AG04449 (cell line): ENCODE measurements around the gene CRY2.

Experiments used
- CTCF ChIA-PET: fragments of 350-600 bp; formaldehyde crosslinking; extraction: SDS; loops from one replicate; lab custom pipeline; 2021; ENCODE audit warnings: antibody characterized with exemption; lab: Yijun Ruan, JAX
- POLR2A ChIA-PET: fragments of 400-600, 350-600 bp; formaldehyde crosslinking; extraction: SDS; loops from one replicate; lab custom pipeline; 2020; ENCODE audit warnings: antibody characterized with exemption, inconsistent platforms; lab: Yijun Ruan, JAX
- DNase-seq: peaks from one replicate; pipeline ENCODE4 v3.0.0-alpha.2; 2010; ENCODE audit warnings: low read depth, low spot score
- H3K4me3 ChIP-seq: 2 replicates; pipeline ENCODE4 v1.5.1; 2011; ENCODE audit warnings: low read depth, mild to moderate bottlenecking, control low read depth, low read length
- TF ChIP-seq, protein P1 (sequence below): IDR thresholded peaks from one replicate; pipeline ENCODE4 v1.5.1; 2011; ENCODE audit warnings: mild to moderate bottlenecking, moderate library complexity, low read length, control low read depth, inconsistent platforms; ENCODE audit not compliant: insufficient read depth; ENCODE audit errors: missing control alignments

CRY2 gene

DNA sequence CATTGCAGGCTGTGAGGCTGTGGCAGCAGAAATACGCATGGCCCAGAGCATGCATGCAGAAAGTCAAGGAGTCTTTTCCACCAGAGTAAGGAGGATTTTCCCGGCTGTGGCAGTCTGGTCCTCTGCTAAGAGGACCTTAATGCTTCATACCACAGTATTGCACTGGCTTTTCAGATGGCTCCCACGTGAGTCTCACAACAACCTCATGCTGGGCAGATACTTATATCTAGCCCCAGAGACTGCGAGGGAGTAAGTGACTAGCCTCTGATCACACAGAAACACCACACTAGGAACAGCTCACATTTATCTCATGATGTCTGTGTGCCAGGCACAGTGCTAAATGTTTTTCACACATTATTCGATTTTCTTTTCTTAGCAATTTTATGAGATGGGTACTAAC lies 8.0 kb downstream of the CRY2 start:
- POLR2A ChIA-PET = interaction anchor here (1.6 kb wide), 1 partner anchor 8 kb away, joined by 6 read pairs; the partner anchor contains the start of gene CRY2
- TF ChIP-seq, protein P1, sequence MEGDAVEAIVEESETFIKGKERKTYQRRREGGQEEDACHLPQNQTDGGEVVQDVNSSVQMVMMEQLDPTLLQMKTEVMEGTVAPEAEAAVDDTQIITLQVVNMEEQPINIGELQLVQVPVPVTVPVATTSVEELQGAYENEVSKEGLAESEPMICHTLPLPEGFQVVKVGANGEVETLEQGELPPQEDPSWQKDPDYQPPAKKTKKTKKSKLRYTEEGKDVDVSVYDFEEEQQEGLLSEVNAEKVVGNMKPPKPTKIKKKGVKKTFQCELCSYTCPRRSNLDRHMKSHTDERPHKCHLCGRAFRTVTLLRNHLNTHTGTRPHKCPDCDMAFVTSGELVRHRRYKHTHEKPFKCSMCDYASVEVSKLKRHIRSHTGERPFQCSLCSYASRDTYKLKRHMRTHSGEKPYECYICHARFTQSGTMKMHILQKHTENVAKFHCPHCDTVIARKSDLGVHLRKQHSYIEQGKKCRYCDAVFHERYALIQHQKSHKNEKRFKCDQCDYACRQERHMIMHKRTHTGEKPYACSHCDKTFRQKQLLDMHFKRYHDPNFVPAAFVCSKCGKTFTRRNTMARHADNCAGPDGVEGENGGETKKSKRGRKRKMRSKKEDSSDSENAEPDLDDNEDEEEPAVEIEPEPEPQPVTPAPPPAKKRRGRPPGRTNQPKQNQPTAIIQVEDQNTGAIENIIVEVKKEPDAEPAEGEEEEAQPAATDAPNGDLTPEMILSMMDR = no peak
- CTCF ChIA-PET = interaction anchor here (0.7 to 10.1 kb wide), 3 partner anchors 10 to 151 kb away, joined by 4 to 133 read pairs (median 5); no protein-coding TSS in a partner anchor

DNA sequence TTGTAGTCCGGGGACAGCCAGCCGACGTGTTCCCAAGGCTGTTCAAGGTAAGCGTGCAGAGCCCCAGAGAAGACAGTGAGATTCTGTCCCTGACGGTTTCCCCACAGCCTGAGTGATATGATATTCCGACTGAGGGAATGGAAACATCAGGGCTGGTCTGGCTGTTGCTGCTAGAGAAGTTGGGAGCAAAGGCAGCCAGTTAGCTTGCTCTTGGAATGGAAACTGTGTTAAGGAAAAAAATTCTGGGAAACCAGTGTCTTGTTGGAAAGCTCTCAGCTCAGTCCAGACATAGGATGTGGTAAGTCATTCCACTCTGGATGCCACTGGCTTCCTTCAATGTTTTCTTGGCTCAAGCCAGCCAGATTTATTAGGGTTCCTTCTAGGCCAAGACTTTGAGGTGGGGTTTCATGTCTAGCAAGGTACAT lies 8.8 kb downstream of the CRY2 start:
- TF ChIP-seq, protein P1 = no peak
- peak; percentile 63 for DNase-seq
- ChIA-PET CTCF (interaction anchor here (1.0 to 10.1 kb wide), 4 partner anchors 9 to 17 kb away, joined by 3 to 133 read pairs (median 4); no protein-coding TSS in a partner anchor), POLR2A (interaction anchor here (1.6 kb wide), 1 partner anchor 9 kb away, joined by 6 read pairs; the partner anchor contains the start of gene CRY2)
- no peak overlapping the region for H3K4me3 ChIP-seq

More for the DNA sequence above, 8.0 kb downstream of the CRY2 start:
- no peak for DNase-seq
- H3K4me3 ChIP-seq = no peak overlapping the region

DNA sequence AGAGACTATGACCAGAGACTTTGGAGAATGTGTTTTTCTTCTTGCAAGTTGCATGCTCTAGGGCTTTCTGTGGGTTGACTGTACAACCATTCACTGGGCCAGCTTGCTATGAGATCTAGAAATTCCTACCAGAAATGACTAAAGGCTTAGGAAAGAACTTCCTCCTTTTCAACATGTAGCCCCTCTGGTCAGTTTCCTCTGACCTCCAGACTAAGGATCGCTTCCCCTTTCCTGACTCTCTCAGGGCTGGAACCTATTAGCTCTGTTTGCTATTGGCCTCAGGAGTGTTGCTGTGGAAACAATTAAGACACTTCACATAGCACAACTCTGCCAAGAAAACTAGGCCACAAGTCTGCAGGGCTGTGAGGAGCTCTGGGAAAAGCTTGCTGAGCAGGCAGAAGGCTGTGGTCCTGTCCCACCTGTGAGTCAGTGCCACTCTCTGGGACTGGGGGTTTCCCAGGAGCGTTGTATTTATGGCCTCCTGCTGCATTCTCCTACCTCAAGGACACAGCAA lies 10.7 kb downstream of the CRY2 start:
- peak; percentile 89 for DNase-seq
- TF ChIP-seq, protein P1 = no peak
- CTCF ChIA-PET = interaction anchor here (0.6 to 10.1 kb wide), 5 partner anchors 10 to 107 kb away, joined by 3 to 133 read pairs (median 16); partner anchors contain the start of gene CRY2
- POLR2A ChIA-PET = interaction anchor here (0.6 to 1.5 kb wide), 4 partner anchors 11 to 1370 kb away, joined by 3 to 8 read pairs (median 3); partner anchors contain the start of gene CRY2
- no peak overlapping the region for H3K4me3 ChIP-seq

DNA sequence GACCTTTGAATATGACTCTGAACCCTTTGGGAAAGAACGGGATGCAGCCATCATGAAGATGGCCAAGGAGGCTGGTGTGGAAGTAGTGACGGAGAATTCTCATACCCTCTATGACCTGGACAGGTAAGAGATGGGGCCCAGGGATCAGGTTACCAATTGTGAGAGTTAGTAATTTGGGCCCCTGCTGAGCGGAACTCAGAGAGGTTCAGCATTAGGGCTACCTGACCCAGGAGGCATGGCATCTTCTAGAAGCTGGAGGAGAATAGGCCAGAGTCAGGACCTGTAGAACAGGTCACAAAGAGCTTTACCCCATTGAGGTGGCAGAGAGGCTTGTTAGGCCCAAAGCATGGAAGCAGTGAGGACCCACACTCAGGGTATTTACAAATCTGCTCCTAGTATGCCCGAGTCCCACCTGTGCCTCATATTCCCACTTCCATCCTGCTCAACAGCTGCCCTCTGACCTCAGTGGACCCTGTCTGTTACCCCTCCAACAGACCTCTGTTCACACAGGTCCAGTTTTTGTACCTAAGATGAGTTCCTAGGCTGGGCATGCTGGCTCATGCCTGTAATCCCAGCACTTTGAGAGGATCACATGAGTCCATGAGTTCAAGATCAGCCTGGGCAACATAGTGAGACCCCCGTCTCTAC lies 11.6 kb downstream of the CRY2 start:
- no peak for DNase-seq
- ChIA-PET POLR2A (interaction anchor here (0.6 to 1.8 kb wide), 5 partner anchors 12 to 55 kb away, joined by 3 to 10 read pairs (median 5); partner anchors contain the start of gene CRY2), CTCF (interaction anchor here (0.6 to 10.1 kb wide), 9 partner anchors 9 to 381 kb away, joined by 3 to 133 read pairs (median 3); partner anchors contain the start of genes CRY2 and PEX16)
- H3K4me3 ChIP-seq = no peak overlapping the region
- TF ChIP-seq, protein P1 = no peak

DNA sequence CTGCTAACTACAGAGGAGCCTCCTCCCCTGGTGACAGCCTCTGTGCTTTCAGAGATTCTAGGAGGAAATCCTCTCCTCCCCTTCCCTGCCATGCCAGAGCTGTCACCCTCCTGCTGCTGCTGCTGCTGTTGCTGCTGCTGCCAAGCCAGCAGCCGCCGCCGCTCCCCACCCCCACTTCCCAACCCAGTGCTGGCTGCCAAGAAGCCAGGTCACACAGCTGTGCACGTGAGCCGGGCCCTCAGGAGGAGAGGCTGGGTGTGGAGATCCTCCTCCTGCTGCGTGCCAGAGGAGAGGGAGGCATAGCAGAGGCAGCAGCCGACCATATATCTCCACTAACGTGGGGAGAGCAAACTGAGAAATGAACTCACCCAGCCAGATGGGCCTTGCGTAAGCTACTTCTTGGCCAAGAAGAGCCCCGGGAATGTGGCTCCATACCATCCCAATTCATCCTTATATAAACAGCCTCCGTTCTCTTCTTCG lies 12.4 kb downstream of the CRY2 start:
- TF ChIP-seq, protein P1 = no peak
- peak; percentile 99 for DNase-seq
- ChIA-PET CTCF (interaction anchor here (0.7 to 10.1 kb wide), 7 partner anchors 9 to 106 kb away, joined by 3 to 133 read pairs (median 3); partner anchors contain the start of genes CRY2 and PEX16), POLR2A (interaction anchor here (0.6 to 1.8 kb wide), 8 partner anchors 12 to 133 kb away, joined by 3 to 10 read pairs (median 4); partner anchors contain the start of gene CRY2)
- H3K4me3 ChIP-seq = no peak overlapping the region
